ENCODE results near the gene JAZF1.
A peak's percentile ranks its signal among the peaks of the same experiment; 100 is the strongest.

The JAZF1 gene

DNA sequence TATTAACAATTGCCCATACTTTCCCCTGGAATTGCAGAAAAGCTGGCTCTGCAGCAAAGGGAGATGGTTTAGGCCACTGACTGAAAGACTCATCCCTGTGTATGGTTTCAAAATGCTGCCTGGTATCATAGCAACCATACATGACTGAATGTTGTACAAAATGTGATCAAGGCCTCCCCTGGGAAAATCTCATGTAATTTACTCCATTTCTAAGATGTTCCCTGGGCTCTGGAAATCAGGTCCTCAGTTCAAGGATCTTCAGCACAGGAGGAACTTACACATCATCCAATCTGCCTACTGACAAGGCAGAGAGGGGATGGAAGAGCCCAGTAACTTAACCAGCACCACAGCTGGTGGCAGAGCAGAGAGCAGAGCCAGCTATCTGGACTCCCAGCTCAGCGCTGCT, 111.8 kb downstream of the JAZF1 start:
- TF ChIP-seq, protein P1, sequence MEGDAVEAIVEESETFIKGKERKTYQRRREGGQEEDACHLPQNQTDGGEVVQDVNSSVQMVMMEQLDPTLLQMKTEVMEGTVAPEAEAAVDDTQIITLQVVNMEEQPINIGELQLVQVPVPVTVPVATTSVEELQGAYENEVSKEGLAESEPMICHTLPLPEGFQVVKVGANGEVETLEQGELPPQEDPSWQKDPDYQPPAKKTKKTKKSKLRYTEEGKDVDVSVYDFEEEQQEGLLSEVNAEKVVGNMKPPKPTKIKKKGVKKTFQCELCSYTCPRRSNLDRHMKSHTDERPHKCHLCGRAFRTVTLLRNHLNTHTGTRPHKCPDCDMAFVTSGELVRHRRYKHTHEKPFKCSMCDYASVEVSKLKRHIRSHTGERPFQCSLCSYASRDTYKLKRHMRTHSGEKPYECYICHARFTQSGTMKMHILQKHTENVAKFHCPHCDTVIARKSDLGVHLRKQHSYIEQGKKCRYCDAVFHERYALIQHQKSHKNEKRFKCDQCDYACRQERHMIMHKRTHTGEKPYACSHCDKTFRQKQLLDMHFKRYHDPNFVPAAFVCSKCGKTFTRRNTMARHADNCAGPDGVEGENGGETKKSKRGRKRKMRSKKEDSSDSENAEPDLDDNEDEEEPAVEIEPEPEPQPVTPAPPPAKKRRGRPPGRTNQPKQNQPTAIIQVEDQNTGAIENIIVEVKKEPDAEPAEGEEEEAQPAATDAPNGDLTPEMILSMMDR (IDR thresholded peaks at IDR 0.05): no peak
- H3K36me3 ChIP-seq: no peaks in the 10 kb centered on the region
- no peaks in the 10 kb centered on the region for H3K27me3 ChIP-seq
- peaks cover 17 to 20% of the 10 kb centered on the region in 2 experiments for H3K4me1 ChIP-seq (ENCODE audit: control insufficient read depth in 1 of 2, insufficient read depth in 1 of 2, low read depth in 1 of 2, low read length in 1 of 2)
- H3K9me3 ChIP-seq: no peaks in the 10 kb centered on the region
- no peak overlapping the region for H3K4me3 ChIP-seq (ENCODE audit: low read depth in 1 of 2, low read length in 1 of 2)
- no peak overlapping the region for H3K27ac ChIP-seq

DNA sequence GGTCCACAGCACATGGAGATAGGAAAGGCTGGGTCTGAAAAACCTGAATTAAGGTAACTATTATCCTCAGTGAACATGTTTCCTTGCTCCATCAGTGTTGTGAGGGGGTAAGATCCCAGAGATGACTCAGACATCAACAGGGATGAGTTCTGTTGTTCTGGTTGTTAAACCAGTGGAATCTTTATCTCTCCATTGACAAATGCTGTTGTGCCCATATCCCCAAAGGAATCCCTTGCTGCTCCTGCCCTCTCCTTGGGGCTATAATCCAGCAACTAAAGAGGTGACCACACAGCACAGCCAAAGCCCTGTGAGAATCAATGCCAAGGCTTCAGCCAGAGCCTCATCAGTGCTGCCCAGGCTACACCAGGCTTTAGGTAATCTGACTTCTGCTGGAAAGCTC, 113.4 kb downstream of the JAZF1 start:
- H3K4me3 ChIP-seq (ENCODE audit: low read depth in 1 of 2, low read length in 1 of 2): no peak overlapping the region
- TF ChIP-seq, protein P1 (IDR thresholded peaks at IDR 0.05): no peak
- peaks cover 33 to 37% of the 10 kb centered on the region in 2 experiments for H3K4me1 ChIP-seq (ENCODE audit: control insufficient read depth in 1 of 2, insufficient read depth in 1 of 2, low read depth in 1 of 2, low read length in 1 of 2)
- no peak overlapping the region for H3K27ac ChIP-seq
- no peaks in the 10 kb centered on the region for H3K27me3 ChIP-seq
- H3K36me3 ChIP-seq: no peaks in the 10 kb centered on the region
- H3K9me3 ChIP-seq: no peaks in the 10 kb centered on the region

DNA sequence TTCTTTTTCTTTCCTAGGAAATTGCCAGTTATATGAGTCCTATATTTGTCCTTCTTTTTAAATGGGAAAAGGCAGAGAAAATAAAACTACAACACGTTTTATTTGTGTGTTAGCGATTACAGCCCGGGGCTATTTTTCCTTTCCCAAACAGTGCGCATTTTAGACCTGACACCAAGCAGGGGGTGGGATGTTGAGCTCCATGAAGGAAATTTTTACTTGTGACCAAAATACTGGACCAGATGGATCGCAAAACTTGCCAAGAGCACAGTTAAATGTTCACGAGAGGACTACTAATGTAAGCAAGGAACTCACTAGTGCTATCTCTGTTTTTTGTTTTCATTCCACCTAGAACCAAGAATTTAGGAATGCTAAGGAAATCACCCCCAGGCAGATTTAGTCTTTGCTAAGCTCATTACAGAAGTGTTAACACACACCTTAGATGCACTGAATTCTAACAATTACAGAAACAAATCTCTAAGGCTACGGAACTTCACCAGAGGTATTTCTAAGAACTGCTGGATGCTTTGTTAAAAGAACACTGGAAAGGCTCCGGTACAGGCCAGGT, 114.8 kb downstream of the JAZF1 start:
- Histone ChIP-seq H3K27ac (peak overlapping the region; percentile 60), H3K27me3 (no peaks in the 10 kb centered on the region), H3K9me3 (no peaks in the 10 kb centered on the region), H3K36me3 (no peaks in the 10 kb centered on the region), H3K4me3 (ENCODE audit: low read depth in 1 of 2, low read length in 1 of 2) (no peak overlapping the region), H3K4me1 (ENCODE audit: control insufficient read depth in 1 of 2, insufficient read depth in 1 of 2, low read depth in 1 of 2, low read length in 1 of 2) (peaks cover 38 to 39% of the 10 kb centered on the region in 2 experiments)
- TF ChIP-seq, protein P1 (IDR thresholded peaks at IDR 0.05): no peak

DNA sequence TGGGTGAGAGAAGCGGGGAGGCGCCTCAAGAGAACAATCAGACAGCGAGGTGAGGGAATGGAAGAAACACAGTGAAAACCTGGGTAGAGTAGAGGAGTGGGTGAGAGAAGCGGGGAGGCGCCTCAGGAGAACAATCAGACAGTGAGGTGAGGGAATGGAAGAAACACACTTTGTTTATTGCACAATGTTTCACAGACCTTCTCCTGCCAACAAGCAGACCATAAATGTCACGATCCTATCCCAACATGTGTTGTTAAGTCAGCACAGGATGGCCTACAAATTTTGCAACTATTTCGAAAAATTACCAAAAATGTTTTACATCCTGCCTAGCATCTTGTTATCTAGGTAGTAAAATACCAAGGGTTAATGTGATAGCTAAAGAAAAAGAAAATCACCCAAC, 115.3 kb downstream of the JAZF1 start:
- peak overlapping the region; percentile 60 for H3K27ac ChIP-seq
- no peak overlapping the region for H3K4me3 ChIP-seq (ENCODE audit: low read depth in 1 of 2, low read length in 1 of 2)
- H3K36me3 ChIP-seq: no peaks in the 10 kb centered on the region
- TF ChIP-seq, protein P1 (IDR thresholded peaks at IDR 0.05): no peak
- H3K9me3 ChIP-seq: no peaks in the 10 kb centered on the region
- H3K27me3 ChIP-seq: no peaks in the 10 kb centered on the region
- H3K4me1 ChIP-seq (ENCODE audit: control insufficient read depth in 1 of 2, insufficient read depth in 1 of 2, low read depth in 1 of 2, low read length in 1 of 2): peaks cover 38 to 39% of the 10 kb centered on the region in 2 experiments

DNA sequence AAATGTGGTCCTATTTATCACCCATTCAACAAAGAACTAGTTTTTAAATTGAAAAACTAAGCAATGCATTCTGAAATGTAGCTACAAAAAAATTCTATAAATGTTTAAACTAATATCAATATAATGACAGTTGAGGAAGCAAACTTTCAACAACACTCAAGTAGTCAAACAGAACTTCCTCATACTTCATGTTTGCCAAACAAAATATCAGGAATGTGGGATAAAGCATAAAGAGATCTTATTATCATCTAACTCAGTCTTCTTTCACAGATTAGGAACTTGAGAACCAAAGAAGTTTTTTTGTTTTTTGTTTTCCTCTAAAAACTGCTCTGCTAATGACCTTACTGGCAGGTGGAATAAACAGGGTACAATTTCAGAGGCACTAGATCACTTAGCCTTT, 116.2 kb downstream of the JAZF1 start:
- Histone ChIP-seq H3K4me1 (ENCODE audit: control insufficient read depth in 1 of 2, insufficient read depth in 1 of 2, low read depth in 1 of 2, low read length in 1 of 2) (peaks cover 38 to 39% of the 10 kb centered on the region in 2 experiments), H3K4me3 (ENCODE audit: low read depth in 1 of 2, low read length in 1 of 2) (no peak overlapping the region)

More for the DNA sequence above, 116.2 kb downstream of the JAZF1 start:
- Histone ChIP-seq H3K27me3 (no peaks in the 10 kb centered on the region), H3K27ac (peak overlapping the region; percentile 60), H3K9me3 (no peaks in the 10 kb centered on the region), H3K36me3 (no peaks in the 10 kb centered on the region)
- TF ChIP-seq, protein P1 (IDR thresholded peaks at IDR 0.05): no peak
